Left lung (tissue), 10 donors: ENCODE measurements around the gene CCDC117. TPM values are rescaled to one million over a fixed set of nuclear protein-coding genes. Genes with fewer than 3 reads are reported as not detected.

Experiments
- ATAC-seq: fragments of 200-7000 bp; cut with Tn5 transposase; one replicate; pipeline ENCODE4 v1.9.1; 2020; ENCODE audit warnings: moderate library complexity
- DNase-seq, 4 donors: peaks; one replicate each; pipeline ENCODE4 v3.0.0-alpha.2; 2013 to 2020
- H3K27ac ChIP-seq, 2 donors: fragments of 200-600 bp; sonication (generic) in 1 of 2; one replicate each; pipeline versions ENCODE4 v1.5.0 to v1.8.0; 2020 to 2021
- H3K27me3 ChIP-seq, 2 donors: fragments of 200-600 bp; sonication (generic) in 1 of 2; one replicate each; pipeline versions ENCODE4 v1.5.0 to v1.8.0; 2020 to 2021
- H3K36me3 ChIP-seq, 2 donors: fragments of 200-600 bp; sonication (generic) in 1 of 2; one replicate each; pipeline versions ENCODE4 v1.5.0 to v1.8.0; 2020 to 2021
- H3K4me1 ChIP-seq, 2 donors: fragments of 200-600 bp; one replicate each; pipeline ENCODE4 v1.8.0; 2021
- H3K4me3 ChIP-seq, 2 donors: fragments of 200-600 bp; sonication (generic) in 1 of 2; one replicate each; pipeline versions ENCODE4 v1.5.0 to v1.8.0; 2020 to 2021; ENCODE audit warnings: mild to moderate bottlenecking in 1 of 2
- H3K9me3 ChIP-seq, 2 donors: fragments of 200-600 bp; sonication (generic) in 1 of 2; one replicate each; pipeline versions ENCODE4 v1.5.0 to v1.8.0; 2020 to 2021
- intact Hi-C, 2 donors: fragments of 100-400 bp; cut with DNase I; formaldehyde crosslinking; loops; one replicate each; pipeline versions ENCODE4 v1.11.2 to v1.14.2; 2022
- polyA plus RNA-seq, 6 donors: library from polyadenylated mRNA; unstranded; fragments of 120-200 nt; gene quantifications; one replicate each; pipeline ENCODE4 v1.2.1, GENCODE V29; 2013; ENCODE audit not compliant: insufficient read length in 6 of 6
- total RNA-seq, 2 donors: library from RNA; stranded (reverse); fragmentation: NEBNext Ultra II Directional; extraction: Animal tissue kit (Norgen Biotek cat#: 25700); gene quantifications; one replicate each; pipeline ENCODE4 v1.2.1, GENCODE V29; 2021
- TF ChIP-seq, protein P1 (sequence below), 2 donors: fragments of 200-600 bp; sonication (generic) in 1 of 2; IDR thresholded peaks; one replicate each; pipeline versions ENCODE4 v1.5.0 to v1.8.0; 2021; ENCODE audit warnings: antibody characterized with exemption in 2 of 2
- donor health status: DM: no; HTN: yes; CAD: no.
- donor health status: DM: no; HTN: no; CAD: no.

The CCDC117 gene
- total and polyA plus RNA-seq, 8 donors = 23.5 to 45.6 (median 34.4) TPM

DNA sequence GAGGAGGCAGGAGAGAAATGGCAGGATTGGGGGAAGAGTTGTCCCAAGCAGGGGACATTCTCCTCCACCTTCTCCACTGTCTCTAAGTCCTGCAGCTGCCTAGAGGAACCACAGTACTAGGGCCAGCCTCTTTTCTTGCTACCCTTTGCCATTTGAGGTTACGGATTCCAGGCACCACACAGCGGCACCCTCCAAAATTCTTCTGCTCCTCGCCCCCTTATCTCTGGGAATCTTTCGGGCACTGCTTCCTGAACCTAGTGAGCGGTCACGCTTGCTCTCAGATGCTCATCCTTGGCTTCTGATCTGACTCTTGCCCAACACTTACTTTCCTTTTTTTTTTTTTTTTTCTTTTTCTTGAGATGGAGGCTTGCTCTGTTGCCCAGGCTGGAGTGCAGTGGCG lies 54.4 kb downstream of the CCDC117 start:
- Histone ChIP-seq H3K4me1 (peaks cover 9 to 19% of the 10 kb centered on the region in 2 donors), H3K27ac (no peak overlapping the region), H3K36me3 (no peaks in the 10 kb centered on the region), H3K9me3 (no peaks in the 10 kb centered on the region), H3K4me3 (no peak overlapping the region), H3K27me3 (no peaks in the 10 kb centered on the region)
- TF ChIP-seq, protein P1, sequence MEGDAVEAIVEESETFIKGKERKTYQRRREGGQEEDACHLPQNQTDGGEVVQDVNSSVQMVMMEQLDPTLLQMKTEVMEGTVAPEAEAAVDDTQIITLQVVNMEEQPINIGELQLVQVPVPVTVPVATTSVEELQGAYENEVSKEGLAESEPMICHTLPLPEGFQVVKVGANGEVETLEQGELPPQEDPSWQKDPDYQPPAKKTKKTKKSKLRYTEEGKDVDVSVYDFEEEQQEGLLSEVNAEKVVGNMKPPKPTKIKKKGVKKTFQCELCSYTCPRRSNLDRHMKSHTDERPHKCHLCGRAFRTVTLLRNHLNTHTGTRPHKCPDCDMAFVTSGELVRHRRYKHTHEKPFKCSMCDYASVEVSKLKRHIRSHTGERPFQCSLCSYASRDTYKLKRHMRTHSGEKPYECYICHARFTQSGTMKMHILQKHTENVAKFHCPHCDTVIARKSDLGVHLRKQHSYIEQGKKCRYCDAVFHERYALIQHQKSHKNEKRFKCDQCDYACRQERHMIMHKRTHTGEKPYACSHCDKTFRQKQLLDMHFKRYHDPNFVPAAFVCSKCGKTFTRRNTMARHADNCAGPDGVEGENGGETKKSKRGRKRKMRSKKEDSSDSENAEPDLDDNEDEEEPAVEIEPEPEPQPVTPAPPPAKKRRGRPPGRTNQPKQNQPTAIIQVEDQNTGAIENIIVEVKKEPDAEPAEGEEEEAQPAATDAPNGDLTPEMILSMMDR (IDR thresholded peaks at IDR 0.05) = no peak
- intact Hi-C loops = loop anchor here in 1 of 2 donors (5.0 kb wide), 1 partner anchor 225 kb away; no protein-coding TSS in a partner anchor
- DNase-seq (no peak), ATAC-seq (no peak)

DNA sequence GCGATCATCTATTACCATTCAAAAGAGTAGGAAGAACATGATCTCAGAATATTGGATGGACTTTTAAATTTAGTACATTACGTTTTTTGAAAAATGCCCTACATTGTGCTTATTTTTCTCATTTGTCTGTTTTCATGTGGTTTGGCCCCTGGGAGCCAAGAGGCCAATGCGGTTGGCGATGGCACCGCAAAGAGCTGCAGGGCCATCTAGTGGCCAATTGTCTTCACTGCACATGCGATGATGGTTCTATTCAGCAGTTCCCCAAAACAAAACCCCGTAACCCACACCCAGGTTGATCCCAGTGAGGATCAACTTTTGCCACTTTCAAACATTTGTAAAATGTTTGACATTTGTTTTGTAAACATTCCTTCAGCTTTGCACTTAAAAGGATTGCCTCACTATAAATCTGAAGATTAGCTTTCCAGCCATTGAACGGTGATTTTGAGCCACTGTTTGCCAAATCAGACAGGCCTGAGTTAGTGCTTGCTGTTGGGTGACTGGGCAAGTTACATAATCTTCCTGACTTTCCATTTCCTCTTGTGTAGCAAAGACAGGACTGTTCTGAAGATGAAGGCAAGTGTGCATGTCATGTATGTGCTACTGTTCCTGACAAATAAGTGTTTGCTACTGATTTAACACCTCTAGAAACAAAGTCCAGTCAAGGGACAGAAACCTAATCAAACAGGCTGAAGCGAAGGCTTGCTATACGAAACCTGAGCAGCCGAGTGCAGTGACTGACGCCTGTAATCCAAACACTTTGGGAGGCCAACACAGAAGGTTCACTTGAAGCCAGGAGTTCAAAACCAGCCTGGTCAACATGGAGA lies 57.1 kb downstream of the CCDC117 start:
- ATAC-seq (peak; percentile 99), DNase-seq (peak; percentile 73 to 85 (median 84))
- intact Hi-C loops = loop anchor here in 1 of 2 donors (5.0 kb wide), 1 partner anchor 227 kb away; no protein-coding TSS in a partner anchor
- TF ChIP-seq, protein P1 (IDR thresholded peaks at IDR 0.05) = peak; percentile 99
- Histone ChIP-seq H3K4me3 (no peak overlapping the region), H3K27me3 (no peaks in the 10 kb centered on the region), H3K36me3 (no peaks in the 10 kb centered on the region), H3K9me3 (no peaks in the 10 kb centered on the region), H3K4me1 (peaks cover 9 to 19% of the 10 kb centered on the region in 2 donors), H3K27ac (peak overlapping the region in 1 of 2 donors; percentile 53)

DNA sequence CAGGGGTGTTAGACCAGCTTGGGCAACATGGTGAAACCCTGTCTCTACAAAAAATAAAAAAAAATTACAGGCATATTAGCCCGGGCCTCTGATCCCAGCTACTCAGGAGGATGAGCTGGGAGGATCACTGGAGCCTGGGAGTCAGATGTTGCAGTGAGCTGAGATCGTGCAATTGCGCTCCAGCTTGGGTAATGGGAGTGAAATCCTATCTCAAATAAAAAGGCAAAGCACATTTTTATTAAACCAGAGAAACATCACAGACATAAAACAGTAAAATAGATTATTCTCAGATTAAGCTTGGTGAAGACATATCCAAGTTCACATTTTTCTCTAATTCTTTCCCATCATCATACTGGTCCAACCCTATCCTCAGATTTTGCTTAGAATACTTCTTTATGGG lies 57.9 kb downstream of the CCDC117 start:
- Histone ChIP-seq H3K36me3 (no peaks in the 10 kb centered on the region), H3K4me3 (no peak overlapping the region), H3K9me3 (no peaks in the 10 kb centered on the region), H3K4me1 (peaks cover 9 to 19% of the 10 kb centered on the region in 2 donors), H3K27ac (peak overlapping the region in 1 of 2 donors; percentile 53), H3K27me3 (no peaks in the 10 kb centered on the region)
- ATAC-seq (no peak), DNase-seq (no peak)
- TF ChIP-seq, protein P1 (IDR thresholded peaks at IDR 0.05) = no peak
- intact Hi-C loops = no loop called here

DNA sequence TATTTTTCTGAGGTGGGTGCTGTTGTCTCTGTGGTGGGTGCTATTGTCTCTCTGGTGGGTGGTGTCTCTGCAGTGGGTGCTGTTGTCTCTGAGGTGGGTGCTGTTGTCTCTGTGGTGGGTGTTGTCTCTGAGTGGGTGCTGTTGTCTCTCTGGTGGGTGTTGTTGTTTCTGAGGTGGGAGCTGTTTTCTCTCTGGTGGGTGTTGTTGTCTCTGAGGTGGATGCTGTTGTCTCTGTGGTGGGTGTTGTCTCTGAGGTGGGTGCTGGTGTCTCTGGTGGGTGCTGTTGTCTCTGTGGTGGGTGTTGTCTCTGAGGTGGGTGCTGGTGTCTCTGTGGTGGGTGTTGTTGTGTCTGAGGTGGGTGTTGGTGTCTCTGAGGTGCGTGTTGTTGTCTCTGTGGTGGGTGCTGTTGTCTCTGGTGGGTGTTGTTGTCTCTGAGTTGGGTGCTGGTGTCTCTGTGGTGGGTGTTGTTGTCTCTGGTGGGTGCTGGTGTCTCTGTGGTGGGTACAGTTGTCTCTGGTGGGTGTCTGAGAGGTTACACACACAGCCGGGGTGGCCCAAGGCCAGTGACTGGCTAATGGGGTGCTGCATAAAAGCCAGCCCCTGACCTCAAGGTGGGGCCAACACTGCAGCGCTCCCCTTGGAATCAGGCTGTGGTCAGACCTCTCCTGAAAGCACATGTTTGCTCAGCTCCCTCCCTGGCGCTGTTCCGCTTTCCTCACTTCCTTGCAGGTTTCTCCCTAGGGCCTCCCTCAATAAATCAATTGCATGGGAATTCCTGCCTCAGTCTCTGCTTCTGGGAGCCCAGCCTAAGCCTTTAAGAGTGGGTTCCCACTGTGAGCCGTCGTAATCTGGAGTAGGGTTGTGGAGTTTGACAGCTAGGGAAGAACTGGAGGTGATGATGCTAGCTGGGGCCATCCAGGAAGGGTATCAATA lies 58.9 kb downstream of the CCDC117 start:
- DNase-seq (no peak), ATAC-seq (no peak)
- Histone ChIP-seq H3K4me1 (peaks cover 9 to 19% of the 10 kb centered on the region in 2 donors), H3K36me3 (no peaks in the 10 kb centered on the region), H3K27ac (no peak overlapping the region), H3K4me3 (no peak overlapping the region), H3K27me3 (no peaks in the 10 kb centered on the region), H3K9me3 (no peaks in the 10 kb centered on the region)
- TF ChIP-seq, protein P1 (IDR thresholded peaks at IDR 0.05) = no peak
- intact Hi-C loops = no loop called here
